CD4-positive, alpha-beta memory T cell (primary cell): ENCODE results near the gene GRHL1. TPM values are rescaled to one million over a fixed set of nuclear protein-coding genes. Genes with fewer than 3 reads are reported as not detected.
A peak's percentile ranks its signal among the peaks of the same experiment; 100 is the strongest.

Experiments
- CTCF ChIA-PET: fragments of 350-600 bp; sonication (Branson Sonifier 250); formaldehyde crosslinking; loops from one replicate; lab custom pipeline; 2021; ENCODE audit warnings: inconsistent platforms; ENCODE audit not compliant: partially characterized antibody; lab: Charles Lee
- POLR2A ChIA-PET: fragments of 350-600 bp; sonication (Branson Sonifier 250); formaldehyde crosslinking; loops from one replicate; lab custom pipeline; 2021; ENCODE audit not compliant: partially characterized antibody; lab: Charles Lee
- DNase-seq, 5 donors: peaks; one replicate each; pipeline versions ENCODE4 v3.0.0 to v3.0.0-alpha.2; 2020 to 2022; ENCODE audit warnings: mixed read lengths in 1 of 5
- H3K27ac ChIP-seq: one replicate; pipeline ENCODE4 v1.7.0; 2013; ENCODE audit warnings: low read depth, low read length
- H3K27me3 ChIP-seq: 2 replicates; pipeline ENCODE4 v1.7.0; 2013; ENCODE audit warnings: mild to moderate bottlenecking, low read length, moderate library complexity; ENCODE audit not compliant: insufficient read depth
- H3K36me3 ChIP-seq: 2 replicates; pipeline ENCODE4 v1.7.0; 2013; ENCODE audit warnings: mild to moderate bottlenecking, low read length, moderate library complexity; ENCODE audit not compliant: insufficient read depth
- H3K4me1 ChIP-seq: 2 replicates; pipeline ENCODE4 v1.7.0; 2013; ENCODE audit warnings: mild to moderate bottlenecking, low read length, moderate library complexity; ENCODE audit not compliant: insufficient read depth
- H3K4me3 ChIP-seq, 2 donors: one replicate each; pipeline ENCODE4 v1.7.0; 2013; ENCODE audit warnings: low read length in 2 of 2, mild to moderate bottlenecking in 1 of 2
- H3K9me3 ChIP-seq, 2 donors: one replicate each; pipeline ENCODE4 v1.7.0; 2013; ENCODE audit warnings: low read length in 2 of 2, control low read depth in 1 of 2; ENCODE audit not compliant: control insufficient read depth in 1 of 2
- H3K27ac Mint-ChIP-seq, 7 donors: one replicate each; pipeline ENCODE4 v1.8.0; 2020 to 2021; ENCODE audit warnings: mixed read lengths in 7 of 7, mild to moderate bottlenecking in 6 of 7, inconsistent platforms in 3 of 7, moderate library complexity in 3 of 7
- H3K27me3 Mint-ChIP-seq, 2 donors: one replicate each; pipeline ENCODE4 v1.8.0; 2020 to 2021; ENCODE audit warnings: mixed read lengths in 2 of 2
- H3K36me3 Mint-ChIP-seq, 2 donors: one replicate each; pipeline ENCODE4 v1.8.0; 2020 to 2021; ENCODE audit warnings: mixed read lengths in 2 of 2, inconsistent platforms in 1 of 2, mild to moderate bottlenecking in 1 of 2
- H3K4me1 Mint-ChIP-seq, 4 donors: one replicate each; pipeline ENCODE4 v1.8.0; 2020 to 2021; ENCODE audit warnings: mixed read lengths in 4 of 4, mild to moderate bottlenecking in 1 of 4
- H3K4me3 Mint-ChIP-seq, 8 donors: one replicate each; pipeline ENCODE4 v1.8.0; 2020 to 2021; ENCODE audit warnings: mixed read lengths in 8 of 8, mild to moderate bottlenecking in 7 of 8, moderate library complexity in 6 of 8, inconsistent platforms in 3 of 8
- H3K9me3 Mint-ChIP-seq, 8 donors: one replicate each; pipeline ENCODE4 v1.8.0; 2020 to 2021; ENCODE audit warnings: mixed read lengths in 8 of 8, mild to moderate bottlenecking in 5 of 8, inconsistent platforms in 3 of 8, moderate library complexity in 1 of 8
- intact Hi-C: fragments of 100-400 bp; cut with micrococcal nuclease; formaldehyde crosslinking; loops from one replicate; pipeline ENCODE4 v1.15.1; 2023
- polyA plus RNA-seq, 2 donors: library from polyadenylated mRNA; unstranded; fragments of 300-500 nt; fragmentation: Illumina TruSeq; gene quantifications; one replicate each; pipeline ENCODE4 v1.2.3, GENCODE V29; 2021
- total RNA-seq, 2 experiments: library from RNA; stranded (reverse); gene quantifications; one replicate each; pipeline ENCODE4 v1.2.3, GENCODE V29; 2021

Gene GRHL1
- total and polyA plus RNA-seq, 4 experiments from 2014 or later: 0.14 to 0.49 (median 0.33) TPM

- CTCF ChIA-PET: no interaction called here
Measured at GRCh38 chr2:9949239-9949991, 2.1 kb upstream of the GRHL1 start.

GRCh38 chr2:9949992-9950520 lies 1.4 kb upstream of the GRHL1 start:
- peaks cover 9 to 27% of the 10 kb centered on the region in 2 donors for H3K27me3 Mint-ChIP-seq

More at GRCh38 chr2:9949239-9949991, 2.1 kb upstream of the GRHL1 start:
- Mint-ChIP-seq H3K27me3 (peaks cover 11 to 24% of the 10 kb centered on the region in 2 donors), H3K36me3 (no peaks in the 10 kb centered on the region), H3K27ac (peak overlapping the region in 3 of 7 donors; percentile 3 to 66 (median 48)), H3K4me3 (peak overlapping the region; percentile 78 to 91 (median 88)), H3K4me1 (peaks cover 0 to 5% (median 4%) of the 10 kb centered on the region in 4 donors), H3K9me3 (peaks cover 0 to 4% (median 0%) of the 10 kb centered on the region in 8 donors)
- peak in 1 of 5 donors; percentile 49 for DNase-seq
- H3K27me3 ChIP-seq: no peaks in the 10 kb centered on the region
- POLR2A ChIA-PET: no interaction called here
- intact Hi-C loops: no loop called here
- no peak overlapping the region for H3K27ac ChIP-seq
- H3K36me3 ChIP-seq: no peaks in the 10 kb centered on the region
- H3K4me3 ChIP-seq: no peak overlapping the region
- peaks cover 13% of the 10 kb centered on the region for H3K4me1 ChIP-seq
- no peaks in the 10 kb centered on the region for H3K9me3 ChIP-seq

GRCh38 chr2:9950521-9951271 lies 797 bp upstream of the GRHL1 start:
- no peaks in the 10 kb centered on the region for H3K36me3 Mint-ChIP-seq
- Histone ChIP-seq H3K27me3 (no peaks in the 10 kb centered on the region), H3K4me1 (peaks cover 13% of the 10 kb centered on the region), H3K9me3 (no peaks in the 10 kb centered on the region), H3K4me3 (peak overlapping the region in 1 of 2 donors; percentile 58), H3K27ac (peak overlapping the region; percentile 51), H3K36me3 (no peaks in the 10 kb centered on the region)
- intact Hi-C loops: loop anchor here (1.0 to 5.0 kb wide), 5 partner anchors 94 to 1392 kb away; partner anchors contain the start of genes ADAM17, ODC1, ROCK2 and TAF1B
- peak overlapping the region in 5 of 7 donors; percentile 32 to 68 (median 61) for H3K27ac Mint-ChIP-seq
- peak overlapping the region; percentile 78 to 91 (median 88) for H3K4me3 Mint-ChIP-seq
- peak in 2 of 5 donors; percentile 58 to 71 for DNase-seq
- H3K27me3 Mint-ChIP-seq: peaks cover 7 to 23% of the 10 kb centered on the region in 2 donors
- H3K4me1 Mint-ChIP-seq: peaks cover 0 to 5% (median 4%) of the 10 kb centered on the region in 4 donors
- CTCF ChIA-PET: no interaction called here
- POLR2A ChIA-PET: interaction anchor here (0.9 to 1.3 kb wide), 2 partner anchors 36 to 107 kb away, joined by 3 to 5 read pairs; partner anchors contain the start of gene TAF1B
- peaks cover 0 to 4% (median 0%) of the 10 kb centered on the region in 8 donors for H3K9me3 Mint-ChIP-seq

More at GRCh38 chr2:9949992-9950520, 1.4 kb upstream of the GRHL1 start:
- DNase-seq: no peak
- Histone ChIP-seq H3K4me1 (peaks cover 13% of the 10 kb centered on the region), H3K27ac (no peak overlapping the region), H3K27me3 (no peaks in the 10 kb centered on the region), H3K4me3 (peak overlapping the region in 1 of 2 donors; percentile 58), H3K36me3 (no peaks in the 10 kb centered on the region), H3K9me3 (no peaks in the 10 kb centered on the region)
- POLR2A ChIA-PET: interaction anchor here (1.3 kb wide), 1 partner anchor 106 kb away, joined by 5 read pairs; the partner anchor contains the start of gene TAF1B
- CTCF ChIA-PET: no interaction called here
- H3K4me3 Mint-ChIP-seq: peak overlapping the region; percentile 78 to 91 (median 88)
- peaks cover 0 to 5% (median 4%) of the 10 kb centered on the region in 4 donors for H3K4me1 Mint-ChIP-seq
- H3K36me3 Mint-ChIP-seq: no peaks in the 10 kb centered on the region
- intact Hi-C loops: loop anchor here (2.0 to 5.0 kb wide), 3 partner anchors 395 to 1392 kb away; partner anchors contain the start of genes ADAM17, ODC1 and ROCK2
- H3K9me3 Mint-ChIP-seq: peaks cover 0 to 4% (median 0%) of the 10 kb centered on the region in 8 donors
- peak overlapping the region in 4 of 7 donors; percentile 3 to 57 (median 40) for H3K27ac Mint-ChIP-seq

GRCh38 chr2:9951272-9951521 lies 296 bp upstream of the GRHL1 start:
- no peaks in the 10 kb centered on the region for H3K36me3 Mint-ChIP-seq
- CTCF ChIA-PET: no interaction called here

GRCh38 chr2:9952286-9952737 lies 819 bp downstream of the GRHL1 start:
- peaks cover 7 to 15% of the 10 kb centered on the region in 2 donors for H3K27me3 Mint-ChIP-seq
- ChIA-PET POLR2A (no interaction called here), CTCF (interaction anchor here (1.3 kb wide), 1 partner anchor 32 kb away, joined by 3 read pairs; no protein-coding TSS in a partner anchor)
- peak overlapping the region; percentile 49 to 87 (median 80) for H3K4me3 Mint-ChIP-seq
- no peaks in the 10 kb centered on the region for H3K36me3 Mint-ChIP-seq
- H3K36me3 ChIP-seq: no peaks in the 10 kb centered on the region
- H3K9me3 ChIP-seq: no peaks in the 10 kb centered on the region
- intact Hi-C loops: loop anchor here (5.0 kb wide), 1 partner anchor 1390 kb away; the partner anchor contains the start of gene ROCK2
- peak overlapping the region in 6 of 7 donors; percentile 3 to 73 (median 20) for H3K27ac Mint-ChIP-seq
- DNase-seq: no peak
- no peaks in the 10 kb centered on the region for H3K27me3 ChIP-seq
- H3K27ac ChIP-seq: no peak overlapping the region
- H3K4me1 ChIP-seq: peaks cover 13% of the 10 kb centered on the region
- H3K4me1 Mint-ChIP-seq: peaks cover 0 to 5% (median 4%) of the 10 kb centered on the region in 4 donors
- peaks cover 0 to 4% (median 0%) of the 10 kb centered on the region in 8 donors for H3K9me3 Mint-ChIP-seq
- H3K4me3 ChIP-seq: peak overlapping the region in 1 of 2 donors; percentile 47

More at GRCh38 chr2:9951272-9951521, 296 bp upstream of the GRHL1 start:
- intact Hi-C loops: loop anchor here (1.0 to 5.0 kb wide), 5 partner anchors 93 to 1391 kb away; partner anchors contain the start of genes ADAM17, ODC1, ROCK2 and TAF1B
- H3K4me1 ChIP-seq: peaks cover 13% of the 10 kb centered on the region
- no peaks in the 10 kb centered on the region for H3K36me3 ChIP-seq
- Mint-ChIP-seq H3K9me3 (peaks cover 0 to 4% (median 0%) of the 10 kb centered on the region in 8 donors), H3K27me3 (peaks cover 7 to 18% of the 10 kb centered on the region in 2 donors), H3K27ac (peak overlapping the region in 1 of 7 donors; percentile 57), H3K4me3 (peak overlapping the region in 4 of 8 donors; percentile 73 to 86 (median 76)), H3K4me1 (peaks cover 0 to 5% (median 4%) of the 10 kb centered on the region in 4 donors)
- peak overlapping the region; percentile 51 for H3K27ac ChIP-seq
- no peaks in the 10 kb centered on the region for H3K9me3 ChIP-seq
- peak overlapping the region in 1 of 2 donors; percentile 58 for H3K4me3 ChIP-seq
- POLR2A ChIA-PET: interaction anchor here (0.9 to 1.3 kb wide), 2 partner anchors 35 to 107 kb away, joined by 3 to 5 read pairs; partner anchors contain the start of gene TAF1B
- H3K27me3 ChIP-seq: no peaks in the 10 kb centered on the region
- no peak for DNase-seq

GRCh38 chr2:9952856-9953503 lies 1.5 kb downstream of the GRHL1 start:
- peaks cover 0 to 4% (median 0%) of the 10 kb centered on the region in 8 donors for H3K9me3 Mint-ChIP-seq
- DNase-seq: no peak
- ChIA-PET POLR2A (no interaction called here), CTCF (interaction anchor here (1.0 to 1.3 kb wide), 2 partner anchors 11 to 31 kb away, joined by 3 read pairs; no protein-coding TSS in a partner anchor)
- no peaks in the 10 kb centered on the region for H3K36me3 Mint-ChIP-seq
- Histone ChIP-seq H3K4me3 (no peak overlapping the region), H3K27ac (no peak overlapping the region), H3K27me3 (no peaks in the 10 kb centered on the region), H3K36me3 (no peaks in the 10 kb centered on the region), H3K9me3 (no peaks in the 10 kb centered on the region), H3K4me1 (peaks cover 13% of the 10 kb centered on the region)
- H3K4me1 Mint-ChIP-seq: peaks cover 0 to 5% (median 4%) of the 10 kb centered on the region in 4 donors
- H3K27ac Mint-ChIP-seq: peak overlapping the region in 1 of 7 donors; percentile 25
- H3K27me3 Mint-ChIP-seq: peaks cover 10 to 18% of the 10 kb centered on the region in 2 donors
- H3K4me3 Mint-ChIP-seq: peak overlapping the region; percentile 11 to 87 (median 66)
- intact Hi-C loops: loop anchor here (5.0 kb wide), 1 partner anchor 1389 kb away; the partner anchor contains the start of gene ROCK2
